ENCODE data around the gene C1orf53. TPM values are rescaled to one million over a fixed set of nuclear protein-coding genes. Genes with fewer than 3 reads are reported as not detected.

The C1orf53 gene
- total RNA-seq, 1 donor from 2014 or later: 4.1 TPM

- H3K27me3 Mint-ChIP-seq (ENCODE audit: low read depth): peaks cover 85% of the 10 kb centered on the region
- no peak overlapping the region for H3K4me3 Mint-ChIP-seq (ENCODE audit: unreplicated experiment)
- H3K27ac Mint-ChIP-seq (ENCODE audit: unreplicated experiment): no peak overlapping the region
- no peaks in the 10 kb centered on the region for H3K9me3 Mint-ChIP-seq (ENCODE audit: low read depth)
- no peak for DNase-seq (ENCODE audit: low spot score)
- H3K36me3 Mint-ChIP-seq (ENCODE audit: low read depth): peaks cover 6% of the 10 kb centered on the region
- no peak for TF ChIP-seq CTCF (IDR thresholded peaks at IDR 0.05)
- H3K4me1 Mint-ChIP-seq (ENCODE audit: low read depth): peaks cover 37% of the 10 kb centered on the region
Observed at GRCh38 chr1:197919346-197920066, 17.1 kb downstream of the C1orf53 start.

- DNase-seq (ENCODE audit: low spot score): no peak
- H3K27me3 Mint-ChIP-seq (ENCODE audit: low read depth): peaks cover 83% of the 10 kb centered on the region
- H3K27ac Mint-ChIP-seq (ENCODE audit: unreplicated experiment): no peak overlapping the region
- peaks cover 6% of the 10 kb centered on the region for H3K36me3 Mint-ChIP-seq (ENCODE audit: low read depth)
- TF ChIP-seq CTCF (IDR thresholded peaks at IDR 0.05): no peak
- H3K4me3 Mint-ChIP-seq (ENCODE audit: unreplicated experiment): no peak overlapping the region
- no peaks in the 10 kb centered on the region for H3K9me3 Mint-ChIP-seq (ENCODE audit: low read depth)
- H3K4me1 Mint-ChIP-seq (ENCODE audit: low read depth): peaks cover 37% of the 10 kb centered on the region
Observed at GRCh38 chr1:197920067-197920396, 17.6 kb downstream of the C1orf53 start.

- Mint-ChIP-seq H3K36me3 (ENCODE audit: low read depth) (peaks cover 6% of the 10 kb centered on the region), H3K27ac (ENCODE audit: unreplicated experiment) (no peak overlapping the region), H3K9me3 (ENCODE audit: low read depth) (no peaks in the 10 kb centered on the region), H3K4me1 (ENCODE audit: low read depth) (peaks cover 34% of the 10 kb centered on the region), H3K27me3 (ENCODE audit: low read depth) (peaks cover 82% of the 10 kb centered on the region), H3K4me3 (ENCODE audit: unreplicated experiment) (no peak overlapping the region)
- DNase-seq (ENCODE audit: low spot score): no peak
- TF ChIP-seq CTCF (IDR thresholded peaks at IDR 0.05): no peak
Observed at GRCh38 chr1:197920414-197921117, 18.1 kb downstream of the C1orf53 start.

- TF ChIP-seq CTCF (IDR thresholded peaks at IDR 0.05): no peak
- peaks cover 82% of the 10 kb centered on the region for H3K27me3 Mint-ChIP-seq (ENCODE audit: low read depth)
- peaks cover 6% of the 10 kb centered on the region for H3K36me3 Mint-ChIP-seq (ENCODE audit: low read depth)
- peaks cover 25% of the 10 kb centered on the region for H3K4me1 Mint-ChIP-seq (ENCODE audit: low read depth)
- H3K27ac Mint-ChIP-seq (ENCODE audit: unreplicated experiment): no peak overlapping the region
- no peak for DNase-seq (ENCODE audit: low spot score)
- no peaks in the 10 kb centered on the region for H3K9me3 Mint-ChIP-seq (ENCODE audit: low read depth)
- H3K4me3 Mint-ChIP-seq (ENCODE audit: unreplicated experiment): no peak overlapping the region
Observed at GRCh38 chr1:197921235-197922069, 19.0 kb downstream of the C1orf53 start.

GRCh38 chr1:197922070-197922390, 19.6 kb downstream of the C1orf53 start:
- TF ChIP-seq CTCF (IDR thresholded peaks at IDR 0.05): no peak
- Mint-ChIP-seq H3K27me3 (ENCODE audit: low read depth) (peaks cover 80% of the 10 kb centered on the region), H3K4me1 (ENCODE audit: low read depth) (peaks cover 19% of the 10 kb centered on the region), H3K4me3 (ENCODE audit: unreplicated experiment) (no peak overlapping the region), H3K36me3 (ENCODE audit: low read depth) (peaks cover 6% of the 10 kb centered on the region), H3K27ac (ENCODE audit: unreplicated experiment) (no peak overlapping the region), H3K9me3 (ENCODE audit: low read depth) (no peaks in the 10 kb centered on the region)
- DNase-seq (ENCODE audit: low spot score): no peak
